GM12878 (cell line): ENCODE data around the gene TGM2. TPM values are rescaled to one million over a fixed set of nuclear protein-coding genes. Genes with fewer than 3 reads are reported as not detected.
A peak's percentile ranks its signal among the peaks of the same experiment; 100 is the strongest.

ENCODE experiments used
- ATAC-seq: fragments of 200-7000 bp; cut with Tn5 transposase; 3 replicates; pipeline ENCODE4 v1.9.1; 2020; ENCODE audit warnings: mild to moderate bottlenecking, moderate library complexity
- BruUV-seq: library from RNA; stranded (reverse); fragments of 400-500 nt; replicated peaks from 2 replicates; lab custom pipeline; 2021; lab: Mats Ljungman, UMichigan
- CTCF ChIA-PET: fragments of 300-600 bp; sonication (Branson Sonifier 250); formaldehyde crosslinking; extraction: SDS; loops from one replicate; lab custom pipeline; 2021; ENCODE audit warnings: inconsistent platforms; lab: Yijun Ruan, JAX
- POLR2A ChIA-PET: fragments of 350-600 bp; formaldehyde crosslinking; extraction: SDS; loops from one replicate; lab custom pipeline; 2021; ENCODE audit warnings: inconsistent platforms; lab: Charles Lee
- RAD21 ChIA-PET: fragments of 300-600 bp; sonication (Branson Sonifier 250); formaldehyde crosslinking; loops from one replicate; lab custom pipeline; 2023; ENCODE audit warnings: antibody characterized with exemption; ENCODE audit not compliant: unreplicated experiment; lab: Charles Lee
- SMC1A ChIA-PET: fragments of 300-600 bp; sonication (Branson Sonifier 250); formaldehyde crosslinking; loops from one replicate; lab custom pipeline; 2023; ENCODE audit not compliant: unreplicated experiment, uncharacterized antibody; lab: Charles Lee
- DNase-seq: peaks from one replicate; pipeline ENCODE4 v3.0.0-alpha.2; 2011; ENCODE audit warnings: low read depth, low spot score
- FAIRE-seq: peaks from 3 replicates; lab custom pipeline; 2011; peaks lifted over from hg19 to GRCh38; lab: Jason Lieb, UNC
- H2AFZ ChIP-seq: 2 replicates; pipeline ENCODE4 v1.6.0; 2011; ENCODE audit warnings: low read depth, low read length, control low read depth; ENCODE audit not compliant: control insufficient read depth
- H3K27ac ChIP-seq: 2 replicates; pipeline ENCODE4 v1.5.1; 2011; ENCODE audit warnings: control low read depth; ENCODE audit not compliant: control insufficient read depth, insufficient read depth
- H3K27me3 ChIP-seq, 2 experiments: replicated peaks in 1 of 2; 2 replicates each; pipeline versions ENCODE4 v1.6.0 to v1.6.1; 2011; ENCODE audit warnings: low read length in 1 of 2; ENCODE audit not compliant: control insufficient read depth in 2 of 2, insufficient read depth in 2 of 2
- H3K36me3 ChIP-seq, 2 experiments: 2 replicates each; pipeline ENCODE4 v1.5.1; 2011; ENCODE audit warnings: low read length in 1 of 2; ENCODE audit not compliant: control insufficient read depth in 2 of 2, insufficient read depth in 2 of 2
- H3K4me1 ChIP-seq: 2 replicates; pipeline ENCODE4 v1.6.1; 2011; ENCODE audit warnings: mild to moderate bottlenecking, low read length, moderate library complexity, mixed read lengths; ENCODE audit not compliant: control insufficient read depth, insufficient read depth
- H3K4me2 ChIP-seq: 2 replicates; pipeline ENCODE4 v1.6.0; 2011; ENCODE audit warnings: control low read depth; ENCODE audit not compliant: control insufficient read depth, insufficient read depth
- H3K4me3 ChIP-seq: fragments of 200-600 bp; sonication (generic); 2 replicates; pipeline ENCODE4 v1.5.1; 2016
- H3K79me2 ChIP-seq: 2 replicates; pipeline ENCODE4 v1.6.0; 2011; ENCODE audit warnings: low read length; ENCODE audit not compliant: control insufficient read depth, insufficient read depth
- H3K9ac ChIP-seq: 2 replicates; pipeline ENCODE4 v1.8.0; 2011; ENCODE audit warnings: low read length, control low read depth, mixed read lengths; ENCODE audit not compliant: control insufficient read depth, insufficient read depth
- H3K9me3 ChIP-seq: replicated peaks from 3 replicates; pipeline ENCODE4 v1.5.1; 2011; ENCODE audit warnings: mild to moderate bottlenecking, low read length; ENCODE audit not compliant: control insufficient read depth, insufficient read depth
- H4K20me1 ChIP-seq: 2 replicates; pipeline ENCODE4 v1.6.0; 2011; ENCODE audit not compliant: control insufficient read depth, insufficient read depth
- EP300 ChIP-seq, 2 experiments: fragments of 150-350 bp in 1 of 2; IDR thresholded peaks; 2 replicates each; pipeline ENCODE4 v1.6.1; 2011 to 2012; ENCODE audit warnings: low read depth in 2 of 2, low read length in 2 of 2, borderline replicate concordance in 1 of 2, improper control_type of control experiment in 1 of 2, inconsistent platforms in 1 of 2; ENCODE audit not compliant: control insufficient read depth in 1 of 2
- NR2F1 ChIP-seq: fragments of 450-650 bp; conservative IDR thresholded peaks from 2 replicates; pipeline ENCODE4 v1.6.1; 2017; ENCODE audit warnings: mild to moderate bottlenecking
- PML ChIP-seq: IDR thresholded peaks from 2 replicates; pipeline ENCODE4 v1.6.1; 2012; ENCODE audit warnings: low read length, inconsistent platforms
- RAD21 ChIP-seq: IDR thresholded peaks from 2 replicates; pipeline ENCODE4 v1.6.1; 2011; ENCODE audit warnings: mild to moderate bottlenecking, low read depth, low read length, moderate library complexity; ENCODE audit not compliant: insufficient read depth
- TBL1XR1 ChIP-seq: IDR thresholded peaks from 2 replicates; pipeline ENCODE4 v1.6.1; 2012; ENCODE audit warnings: low read depth, low read length, improper control_type of control experiment
- ZNF217 ChIP-seq: fragments of 450-650 bp; IDR thresholded peaks from 2 replicates; pipeline ENCODE4 v1.6.1; 2017; ENCODE audit warnings: antibody characterized with exemption, mild to moderate bottlenecking
- WGBS: methylation state at CpG from one replicate; pipeline ENCODE4 v1.1.6; 2016; ENCODE audit warnings: low lambda C conversion rate; ENCODE audit not compliant: insufficient replicate concordance, insufficient coverage; ENCODE audit errors: missing lambda C conversion rate; 5-methylcytosine and 5-hydroxymethylcytosine counted together
- in situ Hi-C: fragments of 300-500 bp; cut with MboI; formaldehyde crosslinking; loops from 9 replicates; pipeline ENCODE4 v1.14.3; 2018; ENCODE audit warnings: mixed read lengths
- intact Hi-C: fragments of 100-400 bp; cut with micrococcal nuclease; formaldehyde crosslinking; loops from one replicate; pipeline ENCODE4 v1.14.2; 2022; ENCODE audit not compliant: unreplicated experiment
- polyA plus RNA-seq, 11 experiments: library from polyadenylated mRNA; depleted of rRNA in 4 of 11; unstranded in 6 of 11; stranded (reverse) in 5 of 11; fragments of >200 nt; fragmentation: Nextera tagmentation in 4 of 11; fragmentation: Illumina TruSeq in 1 of 11; extraction: Ambion mirVana in 4 of 11; extraction: Trizol in 1 of 11; gene quantifications; 1 replicate in 1 of 11; 2 replicates in 10 of 11; pipeline versions ENCODE4 v1.2.1 to v1.2.3, GENCODE V29; 2011 to 2016; ENCODE audit warnings: inconsistent platforms in 2 of 11, missing spikeins in 2 of 11, low read depth in 1 of 11
- total RNA-seq, 4 experiments: library from RNA; depleted of rRNA in 3 of 4; stranded (reverse); fragments of >200 nt in 3 of 4; fragmentation: Illumina TruSeq in 1 of 4; extraction: Trizol in 1 of 4; gene quantifications; 2 replicates each; pipeline versions ENCODE4 v1.2.1 to v1.2.3, GENCODE V29; 2013 to 2021

Gene TGM2
- total and polyA plus RNA-seq, 10 of the 15 experiments (the other 5 are each of a cell fraction or from before 2014, with no cell fraction given), result 0.11 to 1.9 (median 0.51) TPM

DNA sequence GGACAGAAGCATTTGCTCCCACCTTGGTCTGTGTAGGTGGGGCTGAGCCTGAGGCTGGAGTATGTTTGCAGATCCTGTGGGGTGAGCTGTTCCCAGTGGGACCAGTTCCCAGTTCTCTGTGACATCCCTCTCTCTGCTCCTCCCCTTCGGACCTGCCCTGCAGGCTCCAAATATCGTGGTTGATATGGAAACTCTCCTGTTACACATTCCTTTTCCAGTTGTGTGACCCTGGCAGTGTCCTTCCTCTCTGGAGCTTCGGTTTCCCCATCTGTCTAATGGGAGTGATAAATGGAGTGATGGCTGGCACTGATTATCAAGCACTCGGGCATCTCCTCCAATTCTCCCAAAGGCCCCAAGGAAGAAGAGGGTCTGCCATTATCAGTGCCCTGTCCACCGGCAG, 15.7 kb upstream of the TGM2 start:
- no peak overlapping the region for H3K4me2 ChIP-seq
- H3K27me3 ChIP-seq, result no peaks in the 10 kb centered on the region; a peak in 1 of 4 replicates
- intact Hi-C loops (no loop called here), in situ Hi-C loops (no loop called here)
- no peak for DNase-seq
- SMC1A ChIA-PET, result interaction anchor here (0.7 to 1.6 kb wide), 5 partner anchors 26 to 122 kb away, joined by 3 to 6 read pairs (median 3); no protein-coding TSS in a partner anchor
- H3K27ac ChIP-seq, result no peak overlapping the region
- no peak overlapping the region for H2AFZ ChIP-seq
- no peak for TF ChIP-seq NR2F1
- peak in 1 of 2 experiments; percentile 26; a peak in 1 of 4 replicates for TF ChIP-seq EP300 (IDR thresholded peaks at IDR 0.05; ENCODE audit: borderline replicate concordance in 1 of 2, control insufficient read depth in 1 of 2, low read depth in 2 of 2, low read length in 2 of 2)
- no peaks in the 10 kb centered on the region for H3K9me3 ChIP-seq
- H3K79me2 ChIP-seq, result no peaks in the 10 kb centered on the region
- no peaks in the 10 kb centered on the region for H4K20me1 ChIP-seq
- H3K36me3 ChIP-seq, result no peaks in the 10 kb centered on the region
- WGBS, result 59% methylated on average over 5 of the region's 5 CpGs
- no peak overlapping the region for H3K9ac ChIP-seq
- CTCF ChIA-PET, result interaction anchor here (1.1 to 1.9 kb wide), 3 partner anchors 14 to 107 kb away, joined by 4 to 12 read pairs (median 5); no protein-coding TSS in a partner anchor
- RAD21 ChIA-PET, result interaction anchor here (0.9 to 1.4 kb wide), 3 partner anchors 40 to 123 kb away, joined by 3 to 4 read pairs (median 4); no protein-coding TSS in a partner anchor
- H3K4me1 ChIP-seq, result peaks cover 6% of the 10 kb centered on the region
- no peak overlapping the region for H3K4me3 ChIP-seq
- no TSS peak for BruUV-seq
- FAIRE-seq, result no peak
- POLR2A ChIA-PET, result interaction anchor here (0.7 to 0.8 kb wide), 2 partner anchors 91 to 110 kb away, joined by 5 to 7 read pairs; no protein-coding TSS in a partner anchor
- ATAC-seq, result no peak

- Histone ChIP-seq H3K9ac (no peak overlapping the region), H3K4me2 (no peak overlapping the region), H3K27me3 (no peaks in the 10 kb centered on the region; a peak in 1 of 4 replicates), H3K9me3 (no peaks in the 10 kb centered on the region), H2AFZ (no peak overlapping the region), H3K79me2 (no peaks in the 10 kb centered on the region), H3K4me3 (no peak overlapping the region), H3K36me3 (no peaks in the 10 kb centered on the region), H4K20me1 (no peaks in the 10 kb centered on the region), H3K4me1 (peaks cover 6% of the 10 kb centered on the region), H3K27ac (no peak overlapping the region)
- intact Hi-C loops (no loop called here), in situ Hi-C loops (no loop called here)
- BruUV-seq, result no TSS peak
- TF ChIP-seq ZNF217 (no peak), PML (no peak), TBL1XR1 (no peak), RAD21 (no peak)
- DNase-seq, result no peak
- no peak for ATAC-seq
- SMC1A ChIA-PET, result no interaction called here
- no peak for FAIRE-seq
- POLR2A ChIA-PET, result no interaction called here
- RAD21 ChIA-PET, result no interaction called here
- CTCF ChIA-PET, result no interaction called here
- WGBS, result 60% methylated on average over 6 of the region's 6 CpGs
Measured at GRCh38 chr20:38179846-38180245, 14.8 kb upstream of the TGM2 start.
